Gastrocnemius medialis (tissue), 4 donors: ENCODE measurements around the gene ENO4. TPM values are rescaled to one million over a fixed set of nuclear protein-coding genes. Genes with fewer than 3 reads are reported as not detected.
A peak's percentile ranks its signal among the peaks of the same experiment; 100 is the strongest.

Experiments
- ATAC-seq, 2 donors: fragments of 150-250 bp; one replicate each; pipeline ENCODE4 v1.9.1; 2016
- DNase-seq, 2 donors: peaks; one replicate each; pipeline ENCODE4 v3.0.0-alpha.2; 2019
- H3K27ac ChIP-seq, 4 donors: fragments of 200-600 bp; sonication (generic); 1 replicate in 1 of 4; 2 replicates in 3 of 4; pipeline ENCODE4 v1.5.1; 2016 to 2018; ENCODE audit warnings: mild to moderate bottlenecking in 2 of 4, moderate library complexity in 1 of 4
- H3K27me3 ChIP-seq, 3 donors: fragments of 200-600 bp; sonication (generic) in 2 of 3; 1 replicate in 1 of 3; 2 replicates in 2 of 3; pipeline versions ENCODE4 v1.5.1 to v1.6.0; 2016 to 2019; ENCODE audit warnings: mild to moderate bottlenecking in 1 of 3, moderate library complexity in 1 of 3
- H3K36me3 ChIP-seq, 2 donors: fragments of 200-600 bp; sonication (generic) in 1 of 2; one replicate each; pipeline ENCODE4 v1.5.1; 2017 to 2018
- H3K4me1 ChIP-seq, 2 donors: fragments of 200-600 bp; sonication (generic) in 1 of 2; one replicate each; pipeline ENCODE4 v1.5.1; 2016 to 2017; ENCODE audit warnings: mild to moderate bottlenecking in 2 of 2
- H3K4me3 ChIP-seq, 4 donors: fragments of 200-600 bp; sonication (generic) in 3 of 4; 1 replicate in 1 of 4; 2 replicates in 3 of 4; pipeline ENCODE4 v1.5.1; 2016 to 2019; ENCODE audit warnings: mild to moderate bottlenecking in 2 of 4
- H3K9me3 ChIP-seq, 3 donors: fragments of 200-600 bp; sonication (generic) in 2 of 3; 1 replicate in 1 of 3; 2 replicates in 2 of 3; pipeline ENCODE4 v1.5.1; 2016 to 2019
- CTCF ChIP-seq, 5 experiments: fragments of 450-650 bp in 3 of 5; fragments of 200-600 bp in 2 of 5; sonication (generic) in 2 of 5; IDR thresholded peaks in 4 of 5; conservative IDR thresholded peaks in 1 of 5; 1 replicate in 4 of 5; 2 replicates in 1 of 5; pipeline ENCODE4 v1.5.1; 2016 to 2019; ENCODE audit warnings: antibody characterized with exemption in 5 of 5, mild to moderate bottlenecking in 3 of 5, moderate library complexity in 3 of 5
- POLR2A ChIP-seq, 2 donors: fragments of 450-650 bp; IDR thresholded peaks; one replicate each; pipeline ENCODE4 v1.6.1; 2017; ENCODE audit warnings: antibody characterized with exemption in 2 of 2, mild to moderate bottlenecking in 2 of 2, moderate library complexity in 2 of 2
- in situ Hi-C, 4 donors: fragments of 200-750 bp; cut with MboI; loops; one replicate each; pipeline versions ENCODE4 v1.15.0 to v1.8.0; 2017; ENCODE audit warnings: low sequenced_read_pairs in 4 of 4
- intact Hi-C: fragments of 100-400 bp; cut with DNase I; formaldehyde crosslinking; loops from one replicate; pipeline ENCODE4 v1.15.1; 2023; ENCODE audit warnings: low total_unique reads
- total RNA-seq, 4 donors: library from RNA; depleted of rRNA; stranded (reverse); fragments of >200 nt; gene quantifications; one replicate each; pipeline versions ENCODE4 v1.1.0 to v1.2.3, GENCODE V29; 2016

The ENO4 gene
- total RNA-seq, result not detected

GRCh38 chr10:116849248-116850057 lies at the start of gene ENO4:
Gene ENO4, plus strand, starts transcription at chr10:116849499. Its CDS starts 68 bp downstream, at chr10:116849567.
- ATAC-seq, result peak in 1 of 2 donors; percentile 21
- TF ChIP-seq POLR2A (IDR thresholded peaks at IDR 0.05) (no peak), CTCF (IDR thresholded peaks at IDR 0.05 in 4 of 5, conservative IDR thresholded peaks at IDR 0.05 in 1 of 5) (no peak)
- intact Hi-C loops (no loop called here), in situ Hi-C loops (no loop called here)
- peaks cover 14 to 27% (median 18%) of the 10 kb centered on the region in 3 donors for H3K27me3 ChIP-seq
- no peak for DNase-seq
- no peak within 1 kb of the TSS for H3K27ac ChIP-seq
- H3K9me3 ChIP-seq, result no peaks in the 10 kb centered on the region
- H3K4me3 ChIP-seq, result peak within 1 kb of the TSS; percentile 47 to 59 (median 51)
- peaks cover 0 to 9% of the 10 kb centered on the region in 2 donors for H3K4me1 ChIP-seq
- H3K36me3 ChIP-seq, result no peaks in the 10 kb centered on the region

- Histone ChIP-seq H3K9me3 (no peaks in the 10 kb centered on the region), H3K36me3 (no peaks in the 10 kb centered on the region), H3K4me1 (no peaks in the 10 kb centered on the region), H3K4me3 (no peak overlapping the region), H3K27ac (no peak overlapping the region), H3K27me3 (peaks cover 0 to 4% (median 0%) of the 10 kb centered on the region in 3 donors)
- in situ Hi-C loops, result no loop called here
- ATAC-seq (no peak), DNase-seq (no peak)
- intact Hi-C loops, result no loop called here
- TF ChIP-seq CTCF (IDR thresholded peaks at IDR 0.05 in 4 of 5, conservative IDR thresholded peaks at IDR 0.05 in 1 of 5) (no peak), POLR2A (IDR thresholded peaks at IDR 0.05) (no peak)
Measured at GRCh38 chr10:116800286-116800929, 48.9 kb upstream of the ENO4 start.

- Histone ChIP-seq H3K27ac (no peak overlapping the region), H3K9me3 (no peaks in the 10 kb centered on the region), H3K36me3 (no peaks in the 10 kb centered on the region), H3K4me3 (no peak overlapping the region), H3K4me1 (no peaks in the 10 kb centered on the region), H3K27me3 (peaks cover 0 to 2% (median 0%) of the 10 kb centered on the region in 3 donors)
- intact Hi-C loops, result no loop called here
- DNase-seq (no peak), ATAC-seq (no peak)
- no peak for TF ChIP-seq POLR2A (IDR thresholded peaks at IDR 0.05)
- no peak for TF ChIP-seq CTCF (IDR thresholded peaks at IDR 0.05 in 4 of 5, conservative IDR thresholded peaks at IDR 0.05 in 1 of 5)
- in situ Hi-C loops, result no loop called here
Measured at GRCh38 chr10:116801658-116802057, 47.6 kb upstream of the ENO4 start.

- H3K27ac ChIP-seq, result no peak overlapping the region
- no peak overlapping the region for H3K4me3 ChIP-seq
- DNase-seq (no peak), ATAC-seq (no peak)
- H3K4me1 ChIP-seq, result no peaks in the 10 kb centered on the region
- H3K9me3 ChIP-seq, result no peaks in the 10 kb centered on the region
- peaks cover 0 to 2% (median 0%) of the 10 kb centered on the region in 3 donors for H3K27me3 ChIP-seq
- in situ Hi-C loops, result no loop called here
- intact Hi-C loops, result no loop called here
- no peak for TF ChIP-seq CTCF (IDR thresholded peaks at IDR 0.05 in 4 of 5, conservative IDR thresholded peaks at IDR 0.05 in 1 of 5)
- TF ChIP-seq POLR2A (IDR thresholded peaks at IDR 0.05), result no peak
- no peaks in the 10 kb centered on the region for H3K36me3 ChIP-seq
Measured at GRCh38 chr10:116802474-116802873, 46.8 kb upstream of the ENO4 start.
